ENCODE data around the gene TBXAS1. TPM values are rescaled to one million over a fixed set of nuclear protein-coding genes. Genes with fewer than 3 reads are reported as not detected.

Gene TBXAS1
- total RNA-seq, 2 donors from 2014 or later, result 3.9 to 4.7 TPM

DNA sequence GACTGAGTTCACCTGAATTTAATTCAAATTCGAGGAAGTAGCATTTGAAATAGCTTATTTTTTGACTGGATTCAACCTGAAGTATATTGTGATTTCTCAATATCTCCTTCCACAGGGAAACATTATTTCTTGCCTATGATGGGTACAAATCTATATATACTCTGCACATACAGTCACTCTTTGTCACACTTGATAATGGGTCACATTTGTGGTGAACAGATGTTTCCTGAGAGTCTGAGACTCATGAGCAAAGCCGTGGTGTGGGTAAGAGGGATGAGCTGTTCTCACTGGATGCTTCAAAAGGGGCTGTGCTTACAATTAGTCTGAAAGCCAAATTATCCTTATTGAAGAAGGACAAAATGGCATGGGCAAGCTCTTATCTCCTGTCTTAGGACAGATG lies 18.0 kb upstream of the TBXAS1 start:
- H3K9me3 Mint-ChIP-seq, result peaks cover 5% of the 10 kb centered on the region in 2 donors
- peak in 1 of 2 donors; percentile 12 for DNase-seq

DNA sequence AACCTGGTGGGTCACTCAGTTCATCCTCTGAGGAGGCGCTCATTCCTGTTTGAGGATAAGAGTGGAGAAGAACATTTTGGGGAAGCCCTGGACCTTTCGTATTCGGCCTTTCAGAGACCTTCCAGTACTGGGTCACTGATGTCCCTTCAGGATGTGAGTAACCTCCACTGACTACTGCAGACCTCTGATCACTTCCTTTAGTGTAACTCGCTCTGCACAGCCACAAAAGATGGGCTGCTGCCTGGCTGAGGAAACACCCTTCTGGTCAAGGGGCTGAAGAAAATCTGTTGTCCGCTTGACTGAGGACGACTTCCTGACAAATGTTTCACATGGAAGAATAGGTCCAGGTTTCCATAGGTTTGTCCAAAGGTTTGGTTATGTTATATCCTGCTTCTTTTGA lies 15.9 kb upstream of the TBXAS1 start:
- no peak overlapping the region for H3K27ac Mint-ChIP-seq
- peaks cover 17% of the 10 kb centered on the region for H3K4me1 Mint-ChIP-seq (ENCODE audit: low read depth)
- ATAC-seq (replicated peaks in 1 of 2) (no peak), DNase-seq (no peak)
- peaks cover 6 to 8% of the 10 kb centered on the region in 2 donors for H3K9me3 Mint-ChIP-seq
- H3K27me3 Mint-ChIP-seq (ENCODE audit: low read depth), result no peaks in the 10 kb centered on the region
- peaks cover 5 to 8% of the 10 kb centered on the region in 2 donors for H3K36me3 Mint-ChIP-seq (ENCODE audit: insufficient read depth in 2 of 2)
- no peak overlapping the region for H3K4me3 Mint-ChIP-seq

More for the DNA sequence above, 18.0 kb upstream of the TBXAS1 start:
- Mint-ChIP-seq H3K27me3 (ENCODE audit: low read depth) (no peaks in the 10 kb centered on the region), H3K4me3 (no peak overlapping the region), H3K27ac (no peak overlapping the region), H3K4me1 (ENCODE audit: low read depth) (peaks cover 17% of the 10 kb centered on the region), H3K36me3 (ENCODE audit: insufficient read depth in 2 of 2) (peaks cover 4 to 7% of the 10 kb centered on the region in 2 donors)
- peak; percentile 78 to 90 for ATAC-seq (replicated peaks in 1 of 2)

GRCh38 chr7:139813689-139814088 lies 15.4 kb upstream of the TBXAS1 start:
- Mint-ChIP-seq H3K27ac (no peak overlapping the region), H3K4me1 (ENCODE audit: low read depth) (peaks cover 17% of the 10 kb centered on the region), H3K4me3 (no peak overlapping the region), H3K27me3 (ENCODE audit: low read depth) (no peaks in the 10 kb centered on the region), H3K9me3 (peaks cover 6 to 8% of the 10 kb centered on the region in 2 donors), H3K36me3 (ENCODE audit: insufficient read depth in 2 of 2) (peaks cover 5 to 8% of the 10 kb centered on the region in 2 donors)
- DNase-seq (no peak), ATAC-seq (replicated peaks in 1 of 2) (no peak)

DNA sequence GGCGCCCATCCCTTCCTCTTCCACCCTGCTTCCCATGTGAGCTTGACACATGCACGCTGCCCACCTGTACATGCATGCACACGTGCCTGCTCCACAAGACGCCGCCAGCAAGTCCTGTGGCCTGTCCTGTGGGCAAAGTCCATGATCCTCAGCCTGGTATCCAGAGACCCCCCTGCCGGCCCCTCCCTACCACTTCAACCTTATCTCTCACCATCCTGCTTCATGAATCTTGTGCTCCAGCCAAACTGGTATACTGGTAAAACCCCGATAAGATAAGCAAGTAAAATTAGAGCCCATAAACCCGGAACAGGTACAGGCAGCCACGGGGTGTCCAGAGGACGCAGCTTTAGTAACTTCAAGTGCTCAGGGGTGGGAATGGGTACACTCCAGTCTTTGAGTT lies 11.8 kb upstream of the TBXAS1 start:
- DNase-seq (no peak), ATAC-seq (replicated peaks in 1 of 2) (no peak)
- Mint-ChIP-seq H3K9me3 (peaks cover 6 to 8% of the 10 kb centered on the region in 2 donors), H3K27ac (no peak overlapping the region), H3K27me3 (ENCODE audit: low read depth) (no peaks in the 10 kb centered on the region), H3K4me3 (no peak overlapping the region), H3K36me3 (ENCODE audit: insufficient read depth in 2 of 2) (peaks cover 5 to 8% of the 10 kb centered on the region in 2 donors), H3K4me1 (ENCODE audit: low read depth) (peaks cover 5% of the 10 kb centered on the region)

DNA sequence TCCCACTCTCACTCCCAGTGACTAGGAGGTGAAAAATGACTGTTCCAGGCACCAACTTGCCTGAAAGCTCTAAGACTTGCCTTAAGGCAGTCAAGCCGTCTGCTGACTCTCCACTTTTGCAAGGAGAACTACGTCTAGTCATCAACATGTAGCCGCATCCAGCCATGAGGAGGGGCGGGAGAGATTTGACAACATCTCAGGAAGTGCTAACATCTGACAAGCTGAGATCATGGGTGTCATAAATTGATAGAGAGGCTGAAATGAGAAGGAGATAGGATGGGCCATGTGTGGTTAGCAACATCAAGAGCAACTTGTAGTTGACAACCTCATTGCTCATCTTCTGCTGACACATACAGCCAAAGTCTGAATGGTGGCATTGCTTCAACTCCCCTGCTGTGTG lies 9.0 kb upstream of the TBXAS1 start:
- Mint-ChIP-seq H3K4me3 (no peak overlapping the region), H3K4me1 (ENCODE audit: low read depth) (no peaks in the 10 kb centered on the region), H3K36me3 (ENCODE audit: insufficient read depth in 2 of 2) (peaks cover 5 to 8% of the 10 kb centered on the region in 2 donors), H3K9me3 (peaks cover 6 to 8% of the 10 kb centered on the region in 2 donors), H3K27me3 (ENCODE audit: low read depth) (no peaks in the 10 kb centered on the region), H3K27ac (no peak overlapping the region)
- DNase-seq (no peak), ATAC-seq (replicated peaks in 1 of 2) (peak; percentile 51 to 85)

DNA sequence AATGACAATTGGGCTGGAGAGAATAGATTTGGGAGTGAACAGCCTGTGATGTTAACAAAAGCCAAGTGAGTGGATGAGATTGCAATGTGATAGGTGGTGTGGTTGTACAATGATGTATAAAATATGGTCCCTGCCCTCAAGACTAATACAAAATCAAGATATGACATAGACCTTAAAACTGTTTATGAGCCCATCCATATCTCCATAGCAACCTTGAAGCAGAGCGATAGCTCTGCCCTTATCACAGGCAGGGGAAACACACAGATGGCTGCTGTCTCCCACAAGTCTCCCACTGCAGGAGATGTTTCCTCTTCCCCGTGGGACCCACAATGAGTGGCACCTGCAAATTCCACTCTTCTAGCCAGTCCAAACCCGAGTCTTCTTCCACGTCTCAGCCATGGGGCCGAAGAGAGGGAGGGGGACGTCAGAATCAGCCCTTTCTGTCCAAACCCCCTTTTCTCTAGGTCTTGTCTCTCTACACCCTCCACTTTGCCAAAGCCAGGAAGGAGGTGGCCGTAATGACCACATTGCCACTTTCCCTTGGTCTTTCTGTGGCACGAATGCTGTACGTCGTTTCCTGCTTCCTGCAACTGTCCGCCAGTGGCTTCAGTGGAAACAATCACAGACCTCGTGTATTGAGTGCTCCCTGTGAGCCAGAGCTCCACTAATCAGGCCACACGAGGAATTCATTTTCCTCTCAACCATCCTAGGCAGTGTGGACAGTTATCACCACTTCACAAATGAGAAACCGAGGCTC lies 7.5 kb upstream of the TBXAS1 start:
- no peak for ATAC-seq (replicated peaks in 1 of 2)
- no peak overlapping the region for H3K4me3 Mint-ChIP-seq
- H3K27ac Mint-ChIP-seq, result no peak overlapping the region
- no peaks in the 10 kb centered on the region for H3K27me3 Mint-ChIP-seq (ENCODE audit: low read depth)
- no peaks in the 10 kb centered on the region for H3K4me1 Mint-ChIP-seq (ENCODE audit: low read depth)
- peaks cover 0 to 2% of the 10 kb centered on the region in 2 donors for H3K9me3 Mint-ChIP-seq
- no peak for DNase-seq
- peaks cover 0 to 2% of the 10 kb centered on the region in 2 donors for H3K36me3 Mint-ChIP-seq (ENCODE audit: insufficient read depth in 2 of 2)

DNA sequence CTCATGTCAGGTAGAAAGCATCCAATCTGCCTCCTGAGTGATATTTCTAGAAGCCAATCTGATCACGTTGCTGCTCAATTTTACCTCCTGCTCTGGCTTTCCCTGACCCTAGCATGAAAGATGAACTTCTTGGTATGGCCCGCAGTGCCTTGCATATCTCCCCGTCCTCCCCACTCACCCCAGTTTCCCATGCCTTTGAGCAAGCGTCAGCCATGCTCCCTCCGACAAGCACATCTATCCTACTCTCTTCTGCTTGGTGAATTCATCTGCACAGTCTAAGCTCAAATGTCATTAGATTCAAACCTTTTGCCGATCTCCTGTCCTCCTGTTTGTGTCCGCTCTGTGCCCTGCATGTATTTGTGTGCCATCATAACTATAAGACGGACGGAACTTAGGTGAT lies 6.2 kb upstream of the TBXAS1 start:
- DNase-seq, result no peak
- peaks cover 8% of the 10 kb centered on the region for H3K27me3 Mint-ChIP-seq (ENCODE audit: low read depth)
- no peaks in the 10 kb centered on the region for H3K9me3 Mint-ChIP-seq
- peaks cover 1% of the 10 kb centered on the region for H3K4me1 Mint-ChIP-seq (ENCODE audit: low read depth)
- no peaks in the 10 kb centered on the region for H3K36me3 Mint-ChIP-seq (ENCODE audit: insufficient read depth in 2 of 2)
- no peak for ATAC-seq (replicated peaks in 1 of 2)
- no peak overlapping the region for H3K4me3 Mint-ChIP-seq
- H3K27ac Mint-ChIP-seq, result no peak overlapping the region

DNA sequence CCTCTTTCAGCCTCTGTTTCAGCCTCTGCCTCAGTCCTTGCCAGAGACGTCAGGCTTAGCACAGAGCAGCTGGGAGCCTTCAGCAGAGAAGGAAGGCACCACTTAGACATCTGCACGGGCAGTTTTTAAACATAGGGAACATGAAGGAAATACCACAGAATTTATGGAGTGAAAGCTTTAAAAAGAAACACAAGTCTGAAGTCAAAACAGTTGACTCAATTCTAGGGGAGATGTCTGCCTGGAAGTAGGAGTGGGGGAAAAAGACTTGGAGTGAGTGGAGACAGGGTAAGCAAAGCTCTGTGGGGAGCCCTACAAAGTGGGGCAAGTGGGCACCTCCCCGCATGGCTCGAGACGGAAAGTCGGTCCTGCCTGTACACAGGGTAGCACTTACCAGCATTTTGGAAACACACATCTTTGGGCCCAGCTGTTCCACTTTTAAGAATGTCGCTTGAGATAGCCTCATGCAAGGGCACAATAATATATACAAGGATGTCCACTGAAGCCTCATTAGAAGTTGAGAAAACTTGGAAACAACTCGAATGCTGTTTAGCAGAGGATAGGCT lies 5.0 kb upstream of the TBXAS1 start:
- Mint-ChIP-seq H3K4me3 (no peak overlapping the region), H3K4me1 (ENCODE audit: low read depth) (peaks cover 13% of the 10 kb centered on the region), H3K27me3 (ENCODE audit: low read depth) (peaks cover 8% of the 10 kb centered on the region), H3K36me3 (ENCODE audit: insufficient read depth in 2 of 2) (no peaks in the 10 kb centered on the region), H3K9me3 (no peaks in the 10 kb centered on the region), H3K27ac (no peak overlapping the region)
- no peak for DNase-seq
- ATAC-seq (replicated peaks in 1 of 2), result no peak

DNA sequence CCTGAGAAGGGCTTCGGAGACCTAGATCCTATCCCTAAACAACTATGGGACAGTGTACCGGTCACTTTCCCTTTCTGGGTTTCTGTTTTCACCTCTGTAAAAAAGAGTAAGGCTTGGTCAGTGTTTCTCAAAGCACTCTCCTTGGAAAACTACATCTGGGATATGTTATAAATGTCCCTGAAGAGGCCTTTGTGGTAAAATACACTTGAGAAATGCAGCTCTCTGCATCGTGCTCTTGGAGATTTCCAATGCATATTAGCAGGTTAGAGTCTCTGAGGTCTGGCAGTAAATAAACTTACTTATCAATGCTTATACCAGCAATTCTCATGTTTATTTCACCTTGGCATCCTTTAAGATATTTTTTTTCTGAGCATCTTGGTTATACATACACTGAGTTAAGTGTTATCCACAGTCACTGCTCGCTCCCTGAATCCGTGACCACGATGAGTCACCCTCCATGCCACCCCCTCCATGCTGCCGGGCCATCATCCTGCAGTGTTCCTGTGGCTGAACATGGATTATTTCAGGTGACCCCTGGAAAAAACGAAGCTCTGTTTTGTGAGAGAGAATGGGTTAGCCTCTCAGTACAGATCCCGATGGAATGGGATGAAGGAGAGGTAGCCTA lies 3.3 kb upstream of the TBXAS1 start:
- DNase-seq (no peak), ATAC-seq (replicated peaks in 1 of 2) (no peak)
- H3K27ac Mint-ChIP-seq, result no peak overlapping the region
- no peak overlapping the region for H3K4me3 Mint-ChIP-seq
- no peaks in the 10 kb centered on the region for H3K9me3 Mint-ChIP-seq
- peaks cover 8% of the 10 kb centered on the region for H3K27me3 Mint-ChIP-seq (ENCODE audit: low read depth)
- H3K4me1 Mint-ChIP-seq (ENCODE audit: low read depth), result peaks cover 30% of the 10 kb centered on the region
- H3K36me3 Mint-ChIP-seq (ENCODE audit: insufficient read depth in 2 of 2), result no peaks in the 10 kb centered on the region

DNA sequence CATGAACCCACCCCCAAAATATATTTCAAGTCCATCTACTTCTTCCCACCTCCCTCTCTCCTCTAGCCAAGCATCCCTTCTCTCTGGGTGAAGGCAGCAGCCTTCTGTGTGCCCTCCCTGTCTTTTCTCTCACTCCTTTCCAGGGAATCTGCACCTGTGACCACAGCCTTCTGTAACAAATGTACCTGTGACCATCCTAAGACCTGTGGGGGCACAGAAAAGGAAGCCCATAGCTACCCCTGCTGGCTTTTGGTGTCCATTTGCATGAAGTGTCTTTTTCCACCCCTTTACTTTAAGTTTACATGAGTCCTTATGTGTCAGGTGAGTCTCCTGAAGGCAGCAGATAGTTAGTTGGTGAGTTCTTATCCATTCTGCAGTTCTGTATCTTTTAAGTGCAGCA lies 2.0 kb upstream of the TBXAS1 start:
- H3K4me1 Mint-ChIP-seq (ENCODE audit: low read depth), result peaks cover 40% of the 10 kb centered on the region
- no peak for ATAC-seq (replicated peaks in 1 of 2)
- H3K9me3 Mint-ChIP-seq, result no peaks in the 10 kb centered on the region
- peak in 1 of 2 donors; percentile 10 for DNase-seq
- H3K4me3 Mint-ChIP-seq, result no peak overlapping the region
- no peak overlapping the region for H3K27ac Mint-ChIP-seq
- peaks cover 8% of the 10 kb centered on the region for H3K27me3 Mint-ChIP-seq (ENCODE audit: low read depth)
- peaks cover 0 to 3% of the 10 kb centered on the region in 2 donors for H3K36me3 Mint-ChIP-seq (ENCODE audit: insufficient read depth in 2 of 2)

DNA sequence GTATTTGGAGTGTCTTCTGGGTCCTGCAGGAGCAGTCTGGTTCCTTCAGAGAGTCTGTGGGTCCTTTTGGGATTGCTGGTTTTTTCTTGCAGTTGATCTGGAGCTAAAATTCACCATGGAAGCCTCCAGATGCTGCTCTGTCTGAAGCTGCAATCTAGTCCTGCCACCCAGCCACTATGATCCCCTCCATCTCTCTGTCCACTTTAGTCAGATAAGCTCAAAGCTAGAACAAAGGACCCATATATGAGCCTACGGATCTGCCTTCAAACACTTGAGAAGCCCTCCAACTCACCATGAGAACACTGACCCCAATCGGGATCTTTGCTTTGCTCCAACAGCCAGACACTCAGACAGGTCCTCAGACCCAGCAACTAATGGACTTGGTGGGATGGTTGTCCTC lies 618 bp upstream of the TBXAS1 start:
- H3K9me3 Mint-ChIP-seq, result peaks cover 2 to 5% of the 10 kb centered on the region in 2 donors
- DNase-seq (no peak), ATAC-seq (replicated peaks in 1 of 2) (no peak)
- H3K27ac Mint-ChIP-seq, result peak overlapping the region; percentile 88
- peaks cover 40% of the 10 kb centered on the region for H3K4me1 Mint-ChIP-seq (ENCODE audit: low read depth)
- peaks cover 8% of the 10 kb centered on the region for H3K27me3 Mint-ChIP-seq (ENCODE audit: low read depth)
- peaks cover 4 to 7% of the 10 kb centered on the region in 2 donors for H3K36me3 Mint-ChIP-seq (ENCODE audit: insufficient read depth in 2 of 2)
- H3K4me3 Mint-ChIP-seq, result peak overlapping the region in 1 of 2 donors; percentile 87

GRCh38 chr7:139829775-139830117 lies 682 bp downstream of the TBXAS1 start:
- DNase-seq, result peak in 1 of 2 donors; percentile 11
- peak overlapping the region; percentile 88 for H3K27ac Mint-ChIP-seq
- H3K4me3 Mint-ChIP-seq, result peak overlapping the region; percentile 75 to 87
- ATAC-seq (replicated peaks in 1 of 2), result peak; percentile 51 to 64
- peaks cover 6 to 11% of the 10 kb centered on the region in 2 donors for H3K36me3 Mint-ChIP-seq (ENCODE audit: insufficient read depth in 2 of 2)
- peaks cover 8% of the 10 kb centered on the region for H3K27me3 Mint-ChIP-seq (ENCODE audit: low read depth)
- H3K4me1 Mint-ChIP-seq (ENCODE audit: low read depth), result peaks cover 40% of the 10 kb centered on the region
- H3K9me3 Mint-ChIP-seq, result peaks cover 6 to 10% of the 10 kb centered on the region in 2 donors

GRCh38 chr7:139830292-139830691 lies 1.2 kb downstream of the TBXAS1 start:
- peak overlapping the region; percentile 88 for H3K27ac Mint-ChIP-seq
- DNase-seq (no peak), ATAC-seq (replicated peaks in 1 of 2) (no peak)
- H3K4me3 Mint-ChIP-seq, result peak overlapping the region; percentile 75 to 87
- peaks cover 6 to 11% of the 10 kb centered on the region in 2 donors for H3K9me3 Mint-ChIP-seq
- peaks cover 40% of the 10 kb centered on the region for H3K4me1 Mint-ChIP-seq (ENCODE audit: low read depth)
- H3K36me3 Mint-ChIP-seq (ENCODE audit: insufficient read depth in 2 of 2), result peaks cover 6 to 11% of the 10 kb centered on the region in 2 donors
- H3K27me3 Mint-ChIP-seq (ENCODE audit: low read depth), result peaks cover 8% of the 10 kb centered on the region
